22Rv1 (cell line): ENCODE data around the gene NUP107.

ENCODE experiments used
- H3K27ac ChIP-seq: fragments of 450-650 bp; 2 replicates; pipeline ENCODE4 v1.5.1; 2017
- CTCF ChIP-seq: fragments of 450-650 bp; IDR thresholded peaks from 2 replicates; pipeline ENCODE4 v1.5.1; 2017; ENCODE audit warnings: mild to moderate bottlenecking
- ZFX ChIP-seq: fragments of 450-650 bp; IDR thresholded peaks from 2 replicates; pipeline ENCODE4 v1.6.1; 2017; ENCODE audit warnings: antibody characterized with exemption, borderline replicate concordance

NUP107 gene

DNA sequence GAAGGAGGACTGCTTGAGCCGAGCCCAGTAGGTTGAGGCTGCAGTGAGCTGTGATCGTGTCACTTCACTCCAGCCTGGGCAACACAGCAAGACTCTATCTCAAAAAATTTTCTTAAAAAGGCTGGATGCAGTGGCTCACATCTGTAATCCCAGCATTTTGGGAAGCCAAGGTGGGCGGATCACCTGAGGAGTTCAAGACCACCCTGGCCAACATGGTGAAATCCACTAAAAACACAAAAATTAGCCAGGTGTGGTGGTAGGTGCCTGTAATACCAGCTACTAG is 104.1 kb downstream of the NUP107 start:
- TF ChIP-seq CTCF (no peak), ZFX (no peak)
- H3K27ac ChIP-seq = no peak overlapping the region

DNA sequence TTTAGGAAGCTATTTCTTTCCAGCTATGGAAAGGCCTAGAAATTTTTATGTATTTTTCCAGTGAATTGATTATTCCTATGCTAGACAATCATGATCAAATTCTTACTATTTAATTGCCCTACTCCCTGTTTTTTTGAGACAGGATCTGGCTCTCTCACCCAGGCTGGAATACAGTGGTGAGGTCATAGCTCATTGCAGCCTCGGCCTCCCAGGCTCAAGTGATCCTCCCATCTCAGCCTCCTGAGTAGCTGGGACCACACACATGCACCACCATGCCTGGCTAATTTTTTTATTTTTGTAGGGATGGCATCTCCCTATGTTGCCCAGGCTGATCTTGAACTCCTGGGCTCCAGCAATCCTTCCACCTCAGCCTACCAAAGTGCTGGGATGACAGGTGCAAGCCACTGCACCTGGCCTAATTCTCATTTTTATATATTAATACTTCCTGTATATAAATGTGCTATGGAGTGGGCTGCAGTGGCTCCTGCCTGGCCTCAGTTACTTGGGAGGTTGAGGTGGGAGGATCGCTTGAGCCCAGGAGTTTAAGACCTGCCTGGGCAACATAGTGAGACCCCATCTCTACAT is 105.2 kb downstream of the NUP107 start:
- H3K27ac ChIP-seq = no peak overlapping the region
- no peak for TF ChIP-seq ZFX
- no peak for TF ChIP-seq CTCF

- TF ChIP-seq CTCF (no peak), ZFX (no peak)
- no peak overlapping the region for H3K27ac ChIP-seq
Observed at GRCh38 chr12:68792952-68793351, 106.2 kb downstream of the NUP107 start.

GRCh38 chr12:68793436-68793835 is 106.7 kb downstream of the NUP107 start:
- TF ChIP-seq ZFX = no peak
- TF ChIP-seq CTCF = no peak
- no peak overlapping the region for H3K27ac ChIP-seq

DNA sequence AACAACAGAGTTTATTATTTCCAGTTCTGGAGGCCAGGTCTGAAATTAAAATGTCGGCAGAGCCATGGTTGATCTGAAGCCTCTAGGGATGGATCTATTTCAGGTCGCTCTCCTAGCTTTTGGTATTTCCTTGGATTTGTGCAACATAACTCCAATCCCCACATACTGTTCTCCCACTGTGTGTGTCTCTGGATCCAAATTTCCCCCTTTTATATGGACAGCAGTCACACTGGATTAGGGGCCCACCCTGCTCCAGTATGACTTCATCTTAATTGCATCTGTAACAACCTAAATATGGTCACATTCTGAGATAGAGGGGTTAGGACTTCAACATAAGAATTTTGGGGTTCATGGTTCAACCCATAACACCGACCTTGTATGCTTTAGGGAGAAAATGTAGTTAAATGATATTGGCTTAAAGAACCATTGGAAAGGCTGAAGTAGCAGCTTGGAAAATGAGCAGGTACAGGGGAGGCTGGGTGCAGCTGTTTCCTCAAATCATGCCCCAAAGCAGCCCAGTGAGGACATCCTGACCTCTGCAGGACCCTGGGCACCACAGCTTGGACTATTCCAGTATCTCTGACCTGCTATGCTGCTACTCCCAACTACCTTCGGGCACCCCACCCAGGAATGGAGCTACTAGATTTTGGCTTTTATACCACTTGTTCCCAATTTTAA is 107.3 kb downstream of the NUP107 start:
- no peak overlapping the region for H3K27ac ChIP-seq
- TF ChIP-seq CTCF = no peak
- TF ChIP-seq ZFX = no peak

DNA sequence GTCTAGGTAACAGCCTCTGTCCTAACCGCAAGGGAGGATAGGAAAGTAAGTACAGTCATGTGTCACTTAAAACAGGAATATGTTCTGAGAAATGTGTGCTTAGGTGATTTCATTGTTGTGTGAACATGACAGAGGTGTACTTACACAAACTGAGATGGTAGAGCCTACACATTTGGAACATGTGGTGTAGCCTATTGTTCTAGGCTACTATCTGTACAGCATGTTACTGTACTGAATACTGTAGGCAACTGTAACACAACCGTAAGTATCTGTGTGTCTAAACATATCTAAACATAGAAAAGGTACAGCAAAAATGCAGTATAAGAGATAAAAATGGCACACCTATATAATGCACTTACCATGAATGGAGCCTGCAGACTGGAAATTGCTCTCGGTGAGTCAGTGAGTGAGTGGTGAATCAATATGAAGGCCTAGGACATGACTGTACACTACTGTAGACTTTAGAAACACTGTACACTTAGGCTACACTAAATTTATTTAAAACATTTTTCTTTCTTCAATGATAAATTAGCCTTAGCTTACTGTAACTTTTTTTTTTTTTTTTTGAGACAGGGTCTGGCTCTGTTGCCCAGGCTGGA is 108.0 kb downstream of the NUP107 start:
- H3K27ac ChIP-seq = no peak overlapping the region
- no peak for TF ChIP-seq CTCF
- no peak for TF ChIP-seq ZFX
